Measurements from ENCODE around the gene SERF1B.
"Not testable (repeated sequence)": the region's sequence is repeated elsewhere in the genome, so short reads cannot be mapped to it uniquely, and the experiment has no call there.

The SERF1B gene

GRCh38 chr5:70025106-70025844 lies at the start of gene SERF1B:
Gene SERF1B (plus strand): TSS chr5:70025251. CDS start chr5:70025452, 201 bp downstream.
- not testable (repeated sequence) for DNase-seq (ENCODE audit: low read depth in 3 of 3)

DNA sequence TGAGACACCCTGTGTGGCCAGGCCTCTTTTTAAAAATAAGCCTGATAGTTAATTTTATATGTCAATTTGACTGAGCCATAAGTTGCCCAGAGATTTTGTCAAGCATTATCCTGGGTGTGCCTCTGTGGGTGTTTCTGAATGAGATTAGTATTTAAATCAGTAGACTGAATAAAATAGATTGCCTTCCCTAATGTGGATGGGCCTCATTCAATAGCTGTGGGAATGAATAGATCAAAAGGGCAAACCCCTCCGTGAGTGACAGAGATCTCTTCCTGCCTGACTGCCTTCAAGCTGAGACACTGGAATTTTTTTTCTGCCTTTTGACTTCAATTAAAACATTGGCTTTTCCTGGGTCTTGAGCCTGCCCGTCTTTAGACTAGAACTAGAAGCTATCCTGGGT lies 33.3 kb upstream of the SERF1B start:
- DNase-seq (ENCODE audit: low read depth in 3 of 3): not testable (repeated sequence)

- not testable (repeated sequence) for DNase-seq (ENCODE audit: low read depth in 3 of 3)
Observed at GRCh38 chr5:69995535-69995934, 29.5 kb upstream of the SERF1B start.

DNA sequence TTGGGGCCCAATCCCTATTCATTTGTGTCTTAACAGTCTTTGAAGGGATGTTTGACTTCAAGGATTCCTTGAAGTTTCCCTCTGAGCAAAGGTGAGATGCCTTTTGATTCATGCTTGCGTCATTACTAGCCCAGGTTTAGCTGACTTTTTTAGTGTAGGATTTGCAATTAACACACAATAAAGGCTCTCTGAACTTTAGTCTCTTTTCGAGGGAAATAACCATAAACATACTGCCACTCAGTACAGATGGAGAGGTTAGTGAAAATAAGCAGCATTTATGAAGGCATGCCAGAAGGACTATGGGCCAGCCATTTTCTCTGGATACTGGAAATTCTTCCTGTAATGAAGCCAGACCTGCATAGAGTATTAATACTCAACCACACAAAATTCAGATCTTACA lies 4.4 kb upstream of the SERF1B start:
- not testable (repeated sequence) for DNase-seq (ENCODE audit: low read depth in 3 of 3)

GRCh38 chr5:70025845-70026145 lies 744 bp downstream of the SERF1B start:
- not testable (repeated sequence) for DNase-seq (ENCODE audit: low read depth in 3 of 3)

DNA sequence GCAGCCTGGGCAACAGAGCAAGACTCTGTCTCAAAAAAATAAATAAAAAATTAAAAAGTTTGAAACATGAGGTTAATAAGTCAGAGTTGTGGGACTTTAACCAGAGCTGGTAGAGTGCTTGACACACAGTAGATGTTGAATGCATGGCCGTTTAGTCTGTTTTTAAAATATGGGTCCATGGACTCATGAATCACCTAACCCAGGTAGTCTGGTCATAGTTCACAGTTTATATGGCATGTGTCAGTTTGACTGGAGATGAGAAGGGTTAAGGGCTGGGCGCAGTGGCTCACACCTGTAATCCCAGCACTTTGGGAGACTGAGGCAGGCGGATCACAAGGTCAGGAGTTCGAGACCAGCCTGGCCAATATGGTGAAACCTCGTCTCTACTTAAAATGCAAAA lies 6.2 kb downstream of the SERF1B start:
- not testable (repeated sequence) for DNase-seq (ENCODE audit: low read depth in 3 of 3)

DNA sequence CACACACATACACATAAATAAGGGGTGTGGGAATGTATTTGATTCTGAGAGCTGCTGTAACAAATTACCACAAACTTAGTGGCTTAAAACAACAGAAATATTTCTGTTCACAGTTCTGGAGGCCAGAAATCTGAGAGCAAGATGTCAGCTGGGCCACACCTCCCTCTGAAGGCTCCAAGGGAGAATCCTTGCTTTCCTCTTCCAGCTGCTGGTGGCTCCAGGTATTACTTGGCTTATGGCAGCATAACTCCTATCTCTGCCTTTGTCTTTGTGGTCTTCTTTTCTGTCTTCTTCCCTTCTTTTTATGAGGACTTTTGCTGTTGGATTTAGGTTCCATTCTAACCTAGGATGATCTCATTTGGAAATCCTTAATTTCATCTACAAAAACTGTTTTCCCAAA lies 16.4 kb downstream of the SERF1B start:
- not testable (repeated sequence) for DNase-seq (ENCODE audit: low read depth in 3 of 3)

- DNase-seq (ENCODE audit: low read depth in 3 of 3): not testable (repeated sequence)
Observed at GRCh38 chr5:70049790-70050142, 24.7 kb downstream of the SERF1B start.

DNA sequence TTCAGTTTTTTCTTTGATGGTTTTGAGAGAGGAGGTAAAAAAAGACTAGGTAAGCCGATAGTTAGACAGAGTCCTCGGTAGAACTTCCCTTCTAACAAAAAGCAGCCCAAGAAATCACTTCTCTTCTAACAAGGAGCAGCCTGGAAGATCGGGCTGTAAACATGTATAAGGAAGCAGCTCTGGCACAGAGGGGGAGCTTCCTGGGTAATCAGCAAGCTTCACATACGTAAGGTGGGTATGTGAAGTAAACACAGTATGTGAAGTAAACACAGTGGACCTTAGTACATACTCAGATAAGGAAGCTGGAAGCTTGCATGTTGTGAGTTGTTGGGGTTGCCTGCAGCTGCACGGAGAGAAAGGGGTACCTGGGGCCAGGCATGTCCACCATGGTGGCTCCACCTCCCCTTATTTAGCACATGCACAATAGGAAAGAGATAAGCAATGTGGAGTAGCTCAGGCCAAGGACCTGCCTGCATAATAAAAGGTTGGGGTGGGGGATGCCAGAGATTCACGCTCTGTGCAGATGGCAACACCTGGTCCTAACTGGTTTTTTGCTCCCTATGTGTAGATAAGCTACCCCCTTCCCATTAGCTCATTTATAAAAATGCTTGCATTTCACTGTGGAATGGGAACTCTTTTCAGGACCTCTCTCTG lies 31.4 kb downstream of the SERF1B start:
- not testable (repeated sequence) for DNase-seq (ENCODE audit: low read depth in 3 of 3)

DNA sequence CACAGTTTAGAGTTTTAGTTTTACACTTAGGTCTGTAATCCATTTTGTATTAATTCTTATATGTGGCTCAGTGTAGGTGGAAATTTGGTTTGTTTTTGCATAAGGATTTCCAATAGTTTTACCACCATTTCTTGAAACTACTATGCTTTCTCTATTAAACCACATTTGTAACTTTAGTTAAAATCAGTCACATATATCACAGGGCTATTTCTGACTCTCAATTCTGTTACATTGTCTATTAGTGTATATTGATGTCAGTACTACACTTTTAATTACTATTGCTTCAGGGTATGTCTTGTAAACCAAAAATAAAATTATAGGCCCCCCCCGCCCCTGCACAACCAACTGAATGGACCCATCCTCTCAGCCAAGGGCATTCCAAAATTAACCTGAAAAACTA lies 32.1 kb downstream of the SERF1B start:
- not testable (repeated sequence) for DNase-seq (ENCODE audit: low read depth in 3 of 3)

- DNase-seq (ENCODE audit: low read depth in 3 of 3): not testable (repeated sequence)
Observed at GRCh38 chr5:70077632-70078031, 52.6 kb downstream of the SERF1B start.

DNA sequence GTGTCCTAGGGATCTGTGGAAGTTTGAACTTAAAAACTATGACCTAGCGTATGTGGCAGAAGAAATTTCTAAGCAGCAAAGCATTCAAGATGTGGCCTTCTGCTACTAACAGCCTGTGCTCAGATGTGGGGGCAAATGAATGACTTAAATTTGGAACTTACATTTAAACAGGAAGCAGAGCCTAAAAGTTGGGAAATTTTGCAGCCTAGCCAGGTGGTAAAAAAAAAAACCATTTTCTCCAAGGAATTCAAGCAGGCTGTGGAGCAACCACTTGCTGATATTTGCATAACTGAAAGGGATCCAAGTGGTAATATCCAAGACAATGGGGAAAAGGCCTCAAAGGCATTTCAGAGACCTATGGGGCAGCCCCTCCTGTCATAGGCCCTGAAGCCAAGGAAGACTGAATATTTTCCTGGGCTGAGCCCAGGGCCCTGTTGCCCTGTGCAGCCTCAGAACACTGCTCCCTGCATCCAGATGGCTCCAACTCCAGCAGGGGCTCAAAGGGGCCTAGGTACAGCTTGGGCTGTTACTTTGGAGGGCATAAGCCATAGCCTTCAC lies 63.9 kb downstream of the SERF1B start:
- DNase-seq (ENCODE audit: low read depth in 3 of 3): not testable (repeated sequence)

- DNase-seq (ENCODE audit: low read depth in 3 of 3): not testable (repeated sequence)
Observed at GRCh38 chr5:70091776-70092175, 66.7 kb downstream of the SERF1B start.

All from stimulated activated CD4-positive, alpha-beta T cell treated with anti-CD3 and anti-CD28 coated beads, TNF-alpha, amount 100 ng/mL, for 24 hours (primary cell).